ENCODE measurements around the gene CYP51A1. TPM values are rescaled to one million over a fixed set of nuclear protein-coding genes. Genes with fewer than 3 reads are reported as not detected.

CYP51A1 gene
- total and polyA plus RNA-seq, 2 of the 13 experiments (the other 11 are each of a cell fraction or from before 2014, with no cell fraction given): 15.4 to 260 TPM

DNA sequence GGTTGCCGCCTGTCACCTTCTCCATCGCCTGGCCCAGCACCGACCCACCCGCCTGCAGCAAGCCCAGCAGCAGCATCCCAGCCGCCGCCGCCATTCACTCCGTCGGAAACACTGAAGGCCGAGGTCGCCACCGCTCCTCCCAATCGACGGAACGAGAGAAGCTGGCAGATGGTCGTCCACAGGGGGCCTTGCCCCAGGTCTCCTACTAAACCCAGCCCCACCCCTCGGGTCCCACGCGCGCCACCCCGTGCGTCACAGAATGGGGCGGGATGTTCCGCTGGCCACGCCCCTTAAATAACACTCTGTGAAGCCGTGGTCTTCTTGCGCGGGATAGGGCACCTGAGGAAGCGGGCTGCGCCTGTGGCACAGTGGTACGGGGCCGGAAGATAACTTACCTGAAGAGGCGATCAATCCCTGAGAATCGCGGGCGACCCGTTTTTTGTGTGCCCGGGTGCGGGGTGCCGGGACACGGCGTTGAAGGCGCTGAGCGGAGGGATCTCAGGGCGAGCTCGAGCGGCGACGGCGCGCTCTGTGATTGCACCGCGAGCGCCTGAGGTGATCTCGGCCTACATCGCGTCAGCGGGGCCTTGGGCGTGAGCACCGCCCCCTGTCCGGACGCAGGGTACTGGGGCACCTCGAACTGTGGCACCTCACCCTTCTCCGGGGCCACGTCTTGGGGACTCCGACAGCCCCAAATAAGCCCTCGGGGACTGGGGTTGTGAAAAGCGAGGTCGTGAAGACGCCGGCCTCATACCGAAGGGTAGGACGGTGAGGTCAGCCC lies at the start of gene CYP51A1 (continued):
- TF ChIP-seq, protein P1, sequence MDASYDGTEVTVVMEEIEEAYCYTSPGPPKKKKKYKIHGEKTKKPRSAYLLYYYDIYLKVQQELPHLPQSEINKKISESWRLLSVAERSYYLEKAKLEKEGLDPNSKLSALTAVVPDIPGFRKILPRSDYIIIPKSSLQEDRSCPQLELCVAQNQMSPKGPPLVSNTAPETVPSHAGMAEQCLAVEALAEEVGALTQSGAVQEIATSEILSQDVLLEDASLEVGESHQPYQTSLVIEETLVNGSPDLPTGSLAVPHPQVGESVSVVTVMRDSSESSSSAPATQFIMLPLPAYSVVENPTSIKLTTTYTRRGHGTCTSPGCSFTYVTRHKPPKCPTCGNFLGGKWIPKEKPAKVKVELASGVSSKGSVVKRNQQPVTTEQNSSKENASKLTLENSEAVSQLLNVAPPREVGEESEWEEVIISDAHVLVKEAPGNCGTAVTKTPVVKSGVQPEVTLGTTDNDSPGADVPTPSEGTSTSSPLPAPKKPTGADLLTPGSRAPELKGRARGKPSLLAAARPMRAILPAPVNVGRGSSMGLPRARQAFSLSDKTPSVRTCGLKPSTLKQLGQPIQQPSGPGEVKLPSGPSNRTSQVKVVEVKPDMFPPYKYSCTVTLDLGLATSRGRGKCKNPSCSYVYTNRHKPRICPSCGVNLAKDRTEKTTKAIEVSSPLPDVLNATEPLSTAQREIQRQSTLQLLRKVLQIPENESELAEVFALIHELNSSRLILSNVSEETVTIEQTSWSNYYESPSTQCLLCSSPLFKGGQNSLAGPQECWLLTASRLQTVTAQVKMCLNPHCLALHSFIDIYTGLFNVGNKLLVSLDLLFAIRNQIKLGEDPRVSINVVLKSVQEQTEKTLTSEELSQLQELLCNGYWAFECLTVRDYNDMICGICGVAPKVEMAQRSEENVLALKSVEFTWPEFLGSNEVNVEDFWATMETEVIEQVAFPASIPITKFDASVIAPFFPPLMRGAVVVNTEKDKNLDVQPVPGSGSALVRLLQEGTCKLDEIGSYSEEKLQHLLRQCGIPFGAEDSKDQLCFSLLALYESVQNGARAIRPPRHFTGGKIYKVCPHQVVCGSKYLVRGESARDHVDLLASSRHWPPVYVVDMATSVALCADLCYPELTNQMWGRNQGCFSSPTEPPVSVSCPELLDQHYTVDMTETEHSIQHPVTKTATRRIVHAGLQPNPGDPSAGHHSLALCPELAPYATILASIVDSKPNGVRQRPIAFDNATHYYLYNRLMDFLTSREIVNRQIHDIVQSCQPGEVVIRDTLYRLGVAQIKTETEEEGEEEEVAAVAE (CRISPR knock-in tag; IDR thresholded peaks at IDR 0.05; ENCODE audit: borderline replicate concordance): no peak
- TF ChIP-seq SRSF4 (IDR thresholded peaks at IDR 0.05; ENCODE audit: low read depth, low read length, poor library complexity, severe bottlenecking): no peak
- peak; percentile 96; the same call in 1 of the 2 replicates for TF ChIP-seq ZNF761 (CRISPR knock-in tag; conservative IDR thresholded peaks at IDR 0.05)
- peak; percentile 49; the same call in 1 of the 2 replicates for TF ChIP-seq ZNF503 (CRISPR knock-in tag; IDR thresholded peaks at IDR 0.05)
- peak; percentile 63; the same call in 1 of the 2 replicates for TF ChIP-seq MTA1 (CRISPR knock-in tag; IDR thresholded peaks at IDR 0.05; ENCODE audit: borderline replicate concordance)
- no peak for TF ChIP-seq CHD4 (IDR thresholded peaks at IDR 0.05; ENCODE audit: borderline replicate concordance, low read length)
- TF ChIP-seq HES4 (CRISPR knock-in tag; IDR thresholded peaks at IDR 0.05; ENCODE audit: borderline replicate concordance): no peak
- TF ChIP-seq TFE3 (CRISPR knock-in tag; IDR thresholded peaks at IDR 0.05): 0 out of 2 replicates have a peak, but pooled peaks have one; percentile 32
- TF ChIP-seq SIN3A (IDR thresholded peaks at IDR 0.05; ENCODE audit: borderline replicate concordance, low read depth, low read length): peak; percentile 52; the same call in 1 of the 2 replicates
- TF ChIP-seq ZNF550 (CRISPR knock-in tag; IDR thresholded peaks at IDR 0.05; ENCODE audit: borderline replicate concordance): no peak

Measured in HepG2 (cell line).